IMR-90 (cell line): ENCODE results near the gene PYGL.

ENCODE experiments used
- CEBPB ChIP-seq: IDR thresholded peaks from 2 replicates; pipeline ENCODE4 v1.6.1; 2012; ENCODE audit warnings: low read depth, low read length, improper control_type of control experiment
- CHD1 ChIP-seq: IDR thresholded peaks from 2 replicates; pipeline ENCODE4 v1.6.1; 2012; ENCODE audit warnings: low read depth, low read length, improper control_type of control experiment
- FOS ChIP-seq: fragments of 150-350 bp; IDR thresholded peaks from 2 replicates; pipeline ENCODE4 v1.6.1; 2016; ENCODE audit warnings: low read depth, low read length
- MAZ ChIP-seq: IDR thresholded peaks from 2 replicates; pipeline ENCODE4 v1.6.1; 2012; ENCODE audit warnings: low read depth, mild to moderate bottlenecking, low read length, improper control_type of control experiment, moderate library complexity, borderline replicate concordance
- MXI1 ChIP-seq: IDR thresholded peaks from 2 replicates; pipeline ENCODE4 v1.6.1; 2012; ENCODE audit warnings: low read depth, mild to moderate bottlenecking, low read length, moderate library complexity, borderline replicate concordance
- POLR2A ChIP-seq: IDR thresholded peaks from 2 replicates; pipeline ENCODE4 v1.6.1; 2012; ENCODE audit warnings: mild to moderate bottlenecking, low read depth, low read length
- SMC3 ChIP-seq: fragments of 150-350 bp; IDR thresholded peaks from 2 replicates; pipeline ENCODE4 v1.6.1; 2016; ENCODE audit warnings: low read depth, mild to moderate bottlenecking, antibody characterized with exemption, low read length, moderate library complexity
- TF ChIP-seq, protein P1 (sequence below): conservative IDR thresholded peaks from 2 replicates; pipeline ENCODE4 v1.5.1; 2012; ENCODE audit warnings: mild to moderate bottlenecking, low read depth, low read length, improper control_type of control experiment
- TF ChIP-seq, protein P2 (sequence below): fragments of 150-350 bp; IDR thresholded peaks from 2 replicates; pipeline ENCODE4 v1.6.1; 2017; ENCODE audit warnings: mild to moderate bottlenecking, antibody characterized with exemption, low read length, low read depth
- TF ChIP-seq, protein P3 (sequence below): fragments of 150-350 bp; IDR thresholded peaks from 2 replicates; pipeline ENCODE4 v1.6.1; 2016; ENCODE audit warnings: low read depth, mild to moderate bottlenecking, low read length, moderate library complexity, borderline replicate concordance

DNA sequence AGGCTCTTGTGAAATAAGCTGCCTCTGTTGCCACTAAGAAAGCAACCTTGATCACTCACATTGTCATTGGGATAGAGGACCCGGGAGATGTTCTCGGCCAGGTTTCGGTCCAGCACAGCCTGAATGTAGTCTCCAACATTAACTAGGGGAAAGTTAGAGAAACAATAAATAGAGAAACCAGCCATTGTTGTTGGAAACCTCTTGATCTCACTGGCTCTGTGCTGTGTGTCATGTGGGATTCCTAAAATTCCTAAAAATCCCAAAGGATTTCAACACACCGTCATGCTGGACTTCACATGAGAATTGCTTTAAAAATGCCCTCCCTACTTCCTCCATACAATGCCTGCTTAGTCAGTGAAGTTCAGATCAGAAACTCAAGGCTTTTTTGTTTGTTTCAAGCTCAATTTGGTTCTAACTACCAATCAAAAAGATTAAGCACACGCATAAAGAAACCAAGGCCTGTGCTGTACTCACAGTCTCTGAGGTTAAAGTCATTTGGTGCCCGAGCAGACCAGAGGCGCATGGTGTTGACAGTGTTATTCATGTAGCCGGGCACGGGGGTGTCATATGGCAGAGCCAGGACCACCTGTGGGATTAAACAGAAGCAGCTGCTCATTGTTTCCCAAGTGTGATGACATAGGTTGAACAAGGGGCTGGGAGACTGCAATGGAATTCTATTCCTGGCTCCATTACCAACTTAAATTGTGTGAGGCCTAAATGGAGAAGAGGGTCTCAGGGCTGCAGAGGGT, 23.6 kb downstream of the PYGL start:
- TF ChIP-seq POLR2A (no peak), FOS (no peak), SMC3 (no peak), MAZ (no peak), CHD1 (no peak), MXI1 (no peak), CEBPB (peak; percentile 82)
- TF ChIP-seq, protein P1, sequence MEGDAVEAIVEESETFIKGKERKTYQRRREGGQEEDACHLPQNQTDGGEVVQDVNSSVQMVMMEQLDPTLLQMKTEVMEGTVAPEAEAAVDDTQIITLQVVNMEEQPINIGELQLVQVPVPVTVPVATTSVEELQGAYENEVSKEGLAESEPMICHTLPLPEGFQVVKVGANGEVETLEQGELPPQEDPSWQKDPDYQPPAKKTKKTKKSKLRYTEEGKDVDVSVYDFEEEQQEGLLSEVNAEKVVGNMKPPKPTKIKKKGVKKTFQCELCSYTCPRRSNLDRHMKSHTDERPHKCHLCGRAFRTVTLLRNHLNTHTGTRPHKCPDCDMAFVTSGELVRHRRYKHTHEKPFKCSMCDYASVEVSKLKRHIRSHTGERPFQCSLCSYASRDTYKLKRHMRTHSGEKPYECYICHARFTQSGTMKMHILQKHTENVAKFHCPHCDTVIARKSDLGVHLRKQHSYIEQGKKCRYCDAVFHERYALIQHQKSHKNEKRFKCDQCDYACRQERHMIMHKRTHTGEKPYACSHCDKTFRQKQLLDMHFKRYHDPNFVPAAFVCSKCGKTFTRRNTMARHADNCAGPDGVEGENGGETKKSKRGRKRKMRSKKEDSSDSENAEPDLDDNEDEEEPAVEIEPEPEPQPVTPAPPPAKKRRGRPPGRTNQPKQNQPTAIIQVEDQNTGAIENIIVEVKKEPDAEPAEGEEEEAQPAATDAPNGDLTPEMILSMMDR, result no peak
- TF ChIP-seq, protein P2, sequence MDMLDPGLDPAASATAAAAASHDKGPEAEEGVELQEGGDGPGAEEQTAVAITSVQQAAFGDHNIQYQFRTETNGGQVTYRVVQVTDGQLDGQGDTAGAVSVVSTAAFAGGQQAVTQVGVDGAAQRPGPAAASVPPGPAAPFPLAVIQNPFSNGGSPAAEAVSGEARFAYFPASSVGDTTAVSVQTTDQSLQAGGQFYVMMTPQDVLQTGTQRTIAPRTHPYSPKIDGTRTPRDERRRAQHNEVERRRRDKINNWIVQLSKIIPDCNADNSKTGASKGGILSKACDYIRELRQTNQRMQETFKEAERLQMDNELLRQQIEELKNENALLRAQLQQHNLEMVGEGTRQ, result no peak
- TF ChIP-seq, protein P3, sequence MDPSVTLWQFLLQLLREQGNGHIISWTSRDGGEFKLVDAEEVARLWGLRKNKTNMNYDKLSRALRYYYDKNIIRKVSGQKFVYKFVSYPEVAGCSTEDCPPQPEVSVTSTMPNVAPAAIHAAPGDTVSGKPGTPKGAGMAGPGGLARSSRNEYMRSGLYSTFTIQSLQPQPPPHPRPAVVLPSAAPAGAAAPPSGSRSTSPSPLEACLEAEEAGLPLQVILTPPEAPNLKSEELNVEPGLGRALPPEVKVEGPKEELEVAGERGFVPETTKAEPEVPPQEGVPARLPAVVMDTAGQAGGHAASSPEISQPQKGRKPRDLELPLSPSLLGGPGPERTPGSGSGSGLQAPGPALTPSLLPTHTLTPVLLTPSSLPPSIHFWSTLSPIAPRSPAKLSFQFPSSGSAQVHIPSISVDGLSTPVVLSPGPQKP, result no peak
